Activated T-cell treated with anti-CD3 and anti-CD28 coated beads for 48 hours (primary cell): Measurements from ENCODE around the gene FAR2.
"Not testable (repeated sequence)": the region's sequence is repeated elsewhere in the genome, so short reads cannot be mapped to it uniquely, and the experiment has no call there.

Experiments
- DNase-seq: peaks from one replicate; pipeline ENCODE4 v3.0.0-alpha.2; 2020; ENCODE audit warnings: low read depth

Gene FAR2

DNA sequence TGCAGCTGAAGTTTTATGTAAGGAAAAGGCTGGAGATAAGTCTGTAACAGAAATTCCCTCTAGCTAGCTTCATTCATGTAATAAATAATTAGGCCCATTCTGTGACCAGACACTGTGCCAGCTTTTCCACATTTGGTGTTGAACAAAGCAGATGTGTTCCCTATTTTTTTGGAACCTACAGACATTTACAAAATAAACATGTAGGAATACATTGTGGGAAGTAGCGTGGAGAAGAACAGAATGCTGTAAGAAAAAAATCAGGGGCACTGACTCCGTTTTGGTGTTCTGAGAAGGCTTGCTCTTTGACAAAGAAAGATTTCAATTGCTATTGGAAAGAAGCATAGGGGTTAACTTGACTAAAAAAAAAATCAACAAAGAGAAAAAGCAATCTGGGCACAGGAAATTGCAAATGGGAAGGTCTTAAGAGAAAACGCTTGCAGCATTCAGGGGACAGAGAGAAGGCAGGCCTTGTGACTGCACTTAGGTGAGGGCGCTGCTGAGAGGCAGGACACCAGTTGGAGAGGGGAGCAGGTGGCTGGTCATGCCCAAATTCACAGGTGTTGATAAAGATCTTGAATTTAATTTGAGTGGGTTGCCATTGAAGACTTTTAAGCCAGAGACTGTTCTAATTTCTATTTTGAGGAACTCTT is 4.0 kb downstream of the FAR2 start:
- DNase-seq, result no peak

DNA sequence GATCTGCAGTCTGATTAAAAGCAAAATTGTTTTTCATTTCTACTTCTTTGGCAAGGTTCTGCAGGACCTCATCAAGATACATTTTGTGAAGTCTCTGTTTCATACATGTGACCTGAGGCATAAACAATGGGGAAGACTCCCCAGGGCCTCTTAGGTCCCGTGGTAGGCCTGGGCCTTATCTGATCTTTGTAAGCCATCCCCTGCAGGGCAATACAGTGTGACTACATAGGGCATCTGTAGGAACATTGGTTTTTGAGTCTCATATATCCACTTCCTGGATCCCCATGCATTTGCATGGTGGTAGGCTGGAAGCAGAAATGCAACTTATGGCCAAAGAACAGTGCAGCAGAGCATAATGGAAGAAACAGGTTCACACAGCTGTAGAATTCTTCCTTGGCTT is 6.0 kb downstream of the FAR2 start:
- DNase-seq, result no peak

GRCh38 chr12:29157486-29157946 is 8.4 kb downstream of the FAR2 start:
- no peak for DNase-seq

GRCh38 chr12:29158115-29158763 is 9.2 kb downstream of the FAR2 start:
- no peak for DNase-seq

DNA sequence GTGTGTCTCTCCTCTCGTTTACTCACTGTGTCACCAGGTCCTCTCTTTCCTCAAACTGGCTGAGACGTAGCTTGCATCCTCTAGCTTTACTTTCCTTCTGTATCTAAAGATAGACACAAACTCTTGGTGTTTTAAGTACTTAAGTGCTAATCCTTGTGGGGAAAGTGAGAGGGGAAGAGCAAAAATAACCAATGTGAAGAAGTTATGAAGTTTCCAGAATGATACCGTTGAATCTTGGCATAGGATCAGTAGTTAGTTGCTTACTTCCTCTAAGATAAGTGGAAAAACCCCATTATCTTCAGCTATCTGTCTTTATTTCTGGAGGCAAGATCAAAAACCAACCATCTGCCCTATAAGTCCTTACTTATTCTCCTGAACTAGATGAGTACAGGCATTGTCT is 10.6 kb downstream of the FAR2 start:
- DNase-seq, result no peak

GRCh38 chr12:29160230-29160629 is 11.2 kb downstream of the FAR2 start:
- DNase-seq, result no peak

DNA sequence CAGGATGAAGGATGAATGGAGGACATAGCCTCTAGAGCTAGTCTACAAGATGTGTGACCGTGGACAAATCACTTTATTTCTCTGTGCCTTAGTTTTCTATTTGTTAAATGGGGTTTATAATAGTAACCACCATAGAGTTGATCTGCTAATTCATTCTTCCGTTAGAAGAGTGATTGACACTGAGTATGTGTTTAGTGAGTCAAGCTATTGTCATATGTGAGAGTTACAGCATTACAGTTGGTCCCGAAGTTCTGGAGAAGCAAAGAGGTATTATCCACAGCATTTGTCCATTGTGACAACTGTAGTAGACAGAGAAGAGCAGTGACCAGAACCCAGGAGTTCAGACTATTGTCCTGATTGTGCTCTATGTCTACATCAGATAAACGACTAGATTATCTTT is 14.1 kb downstream of the FAR2 start:
- DNase-seq, result no peak

- no peak for DNase-seq
These were observed 15.7 kb downstream of the FAR2 start for GRCh38 chr12:29164477-29165393.

DNA sequence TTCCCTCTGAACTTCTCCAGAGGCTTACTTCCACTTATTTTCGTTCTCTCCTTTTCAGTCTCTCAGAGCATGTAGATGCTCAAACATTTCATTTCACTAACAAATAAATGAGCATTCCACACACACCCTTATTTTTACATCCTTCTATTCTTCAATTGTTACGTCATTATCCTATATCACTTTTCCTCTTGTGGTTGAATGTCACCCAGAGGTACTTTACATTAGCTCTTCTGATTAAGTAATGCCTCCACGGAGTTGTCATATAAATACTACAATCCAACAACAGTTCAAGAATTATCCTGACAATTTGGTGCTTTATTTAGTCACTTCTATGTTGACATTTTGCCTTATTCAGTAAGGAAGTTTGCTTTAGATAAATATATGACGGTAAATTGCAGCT is 18.4 kb downstream of the FAR2 start:
- DNase-seq, result no peak

- DNase-seq, result no peak
These were observed 18.9 kb downstream of the FAR2 start for GRCh38 chr12:29167988-29168387.

GRCh38 chr12:29169978-29170377 is 20.9 kb downstream of the FAR2 start:
- not testable (repeated sequence) for DNase-seq

DNA sequence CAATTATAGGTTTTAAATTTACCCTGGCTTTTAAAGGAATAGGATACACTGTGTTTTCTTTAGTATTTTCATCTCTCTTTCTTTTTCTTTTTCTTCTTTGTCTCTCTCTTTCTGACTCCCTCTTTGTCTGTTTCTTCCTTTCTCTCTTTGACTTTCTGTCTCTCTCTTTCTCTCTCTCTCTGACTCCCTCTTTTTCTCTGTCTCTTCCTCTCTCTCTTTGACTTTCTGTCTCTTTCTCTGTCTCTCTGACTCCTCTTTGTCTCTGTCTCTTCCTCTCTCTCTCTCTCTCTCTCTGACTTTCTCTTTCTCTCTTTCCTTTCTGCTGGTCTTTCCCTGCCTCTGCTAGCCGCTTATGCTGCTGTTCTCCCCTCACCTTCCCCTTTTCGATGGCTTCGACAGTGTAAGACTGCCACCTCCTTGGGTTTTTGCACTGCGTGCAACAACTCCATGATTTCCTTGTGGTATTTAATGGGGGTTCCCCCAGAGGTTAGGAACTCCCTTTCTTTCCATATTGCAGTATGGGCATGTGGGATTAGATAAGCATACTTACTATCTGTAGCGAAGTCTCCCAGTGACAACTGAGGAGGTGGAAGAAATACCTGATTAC is 21.5 kb downstream of the FAR2 start:
- not testable (repeated sequence) for DNase-seq

DNA sequence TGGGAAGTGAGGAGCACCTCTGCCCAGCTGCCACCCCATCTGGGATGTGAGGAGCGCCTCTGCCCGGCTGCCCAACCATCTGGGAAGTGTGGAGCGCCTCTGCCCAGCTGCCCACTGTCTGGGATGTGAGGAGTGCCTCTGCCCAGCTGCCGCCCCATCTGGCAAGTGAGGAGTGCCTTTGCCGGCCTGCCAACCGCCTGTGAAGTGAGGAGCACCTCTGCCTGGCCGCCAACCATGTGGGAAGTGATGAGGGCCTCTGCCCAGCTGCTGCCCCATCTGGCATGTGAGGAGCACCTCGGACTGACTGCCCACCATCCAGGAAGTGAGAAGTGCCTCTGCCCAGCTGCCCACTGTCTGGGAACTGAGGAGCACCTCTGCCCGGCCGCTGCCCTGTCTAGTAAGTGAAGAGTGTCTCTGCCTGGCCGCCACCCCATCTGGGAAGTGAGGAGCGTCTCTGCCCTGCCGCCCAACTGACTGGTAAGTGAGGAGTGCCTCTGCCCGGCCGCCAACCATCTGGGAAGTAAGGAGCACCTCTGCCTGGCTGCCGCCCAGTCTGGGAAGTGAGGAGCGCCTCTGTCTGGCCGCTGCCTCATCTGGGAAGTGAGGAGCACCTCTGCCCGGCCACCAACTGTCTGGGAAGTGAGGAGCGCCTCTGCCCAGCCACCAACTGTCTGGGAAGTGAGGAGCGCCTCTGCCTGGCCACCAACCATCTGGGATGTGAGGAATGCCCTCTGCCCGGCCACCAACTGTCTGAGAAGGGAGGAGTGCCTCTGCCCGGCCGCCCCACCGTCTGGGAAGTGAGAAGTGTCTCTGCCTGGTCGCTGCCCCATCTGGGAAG is 22.6 kb downstream of the FAR2 start:
- no peak for DNase-seq

- DNase-seq, result no peak
These were observed 27.9 kb downstream of the FAR2 start for GRCh38 chr12:29176941-29177340.

DNA sequence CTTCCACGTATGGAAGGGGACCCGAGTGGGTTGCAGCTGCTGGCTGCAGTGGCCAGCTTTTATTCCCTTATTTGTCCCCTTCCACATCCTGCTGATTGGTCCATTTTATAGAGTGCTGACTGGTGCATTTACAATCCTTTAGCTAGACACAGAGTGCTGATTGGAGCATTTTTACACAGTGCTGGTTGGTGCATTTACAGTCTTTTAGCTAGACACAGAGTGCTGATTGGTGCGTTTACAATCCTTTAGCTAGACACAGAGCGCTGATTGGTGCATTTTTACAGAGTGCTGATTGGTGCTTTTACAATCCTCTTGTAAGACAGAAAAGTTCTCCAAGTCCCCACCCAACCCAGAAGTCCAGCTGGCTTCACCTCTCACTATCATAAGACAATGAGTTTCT is 33.2 kb downstream of the FAR2 start:
- not testable (repeated sequence) for DNase-seq

- DNase-seq, result no peak
These were observed 38.7 kb downstream of the FAR2 start for GRCh38 chr12:29187756-29188155.

GRCh38 chr12:29191267-29191850 is 42.3 kb downstream of the FAR2 start:
- DNase-seq, result no peak

DNA sequence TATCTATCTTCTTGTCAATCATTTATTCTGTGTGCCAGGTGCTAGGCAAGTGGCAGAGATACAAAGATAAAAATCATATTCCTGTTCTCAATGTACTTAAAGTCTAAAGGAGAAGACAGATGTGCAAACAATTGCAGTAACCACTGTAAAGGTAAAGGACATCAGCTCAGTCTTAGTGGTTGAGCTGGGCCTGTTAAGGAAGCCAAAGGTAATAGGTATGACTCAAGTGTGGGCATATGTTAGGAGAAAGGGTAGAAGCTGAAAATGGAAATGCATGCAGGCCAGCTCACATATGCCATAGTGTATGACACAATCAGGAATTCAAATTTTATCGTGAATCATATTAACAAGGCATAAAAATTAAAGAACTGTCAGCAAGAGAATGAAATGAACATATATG is 49.8 kb downstream of the FAR2 start:
- DNase-seq, result no peak

- DNase-seq, result no peak
These were observed 51.5 kb downstream of the FAR2 start for GRCh38 chr12:29200586-29200985.

DNA sequence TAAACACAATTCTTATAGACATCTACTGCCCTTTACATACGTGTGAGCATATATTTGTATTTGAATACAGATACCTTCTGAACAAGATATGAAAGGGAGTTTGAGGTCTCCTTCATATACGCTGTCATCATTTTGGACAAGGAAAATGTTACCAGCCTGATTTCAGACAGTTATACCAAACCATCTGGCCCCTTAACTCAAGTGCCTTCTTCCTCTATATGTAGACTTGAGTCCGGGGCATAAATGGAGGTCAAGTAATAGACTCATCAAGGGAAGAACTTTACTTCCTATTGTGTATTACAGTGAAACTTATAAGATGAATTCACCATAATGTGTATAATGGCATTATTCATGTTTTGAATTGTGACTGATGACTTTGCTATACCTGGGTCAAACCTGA is 52.2 kb downstream of the FAR2 start:
- no peak for DNase-seq

DNA sequence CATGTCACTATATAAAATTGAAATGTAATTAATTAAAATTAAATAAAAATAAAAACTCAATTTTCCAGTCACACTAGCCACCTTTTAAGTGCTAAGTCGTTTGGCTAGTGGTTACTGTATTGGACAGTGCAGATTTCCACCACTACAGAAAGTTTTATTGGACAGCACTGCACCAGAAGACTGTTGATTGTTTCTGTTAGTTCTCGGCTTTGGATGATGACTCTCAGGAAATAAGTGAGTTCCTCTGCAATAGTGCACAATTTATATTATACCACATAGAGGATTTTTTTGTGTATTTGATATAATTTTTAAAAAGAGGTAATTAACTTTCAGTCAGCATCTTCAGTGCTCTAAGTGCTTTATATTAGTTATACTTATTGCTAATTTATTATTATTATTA is 52.7 kb downstream of the FAR2 start:
- no peak for DNase-seq
